B cell (primary cell): ENCODE data around the gene MRTFA. TPM values are rescaled to one million over a fixed set of nuclear protein-coding genes. Genes with fewer than 3 reads are reported as not detected.
A peak's percentile ranks its signal among the peaks of the same experiment; 100 is the strongest.

Experiments
- ATAC-seq: fragments of 200-7000 bp; cut with Tn5 transposase; one replicate; pipeline ENCODE4 v1.10.0; 2021; ENCODE audit warnings: low read depth, mild to moderate bottlenecking, moderate number of reproducible peaks, moderate library complexity
- CTCF ChIA-PET: fragments of 350-600 bp; sonication (Branson Sonifier 250); formaldehyde crosslinking; loops from one replicate; lab custom pipeline; 2021; ENCODE audit warnings: antibody characterized with exemption, inconsistent platforms; lab: Charles Lee
- POLR2A ChIA-PET: fragments of 350-600 bp; sonication (Branson Sonifier 250); formaldehyde crosslinking; loops from one replicate; lab custom pipeline; 2021; ENCODE audit warnings: antibody characterized with exemption; lab: Charles Lee
- DNase-seq: peaks from one replicate; pipeline ENCODE4 v3.0.0; 2013
- H2AFZ ChIP-seq: 2 replicates; pipeline ENCODE4 v1.6.1; 2012; ENCODE audit warnings: mild to moderate bottlenecking, low read depth, low read length; ENCODE audit not compliant: insufficient read depth, poor library complexity, severe bottlenecking
- H3K27ac ChIP-seq, 2 donors: 1 replicate in 1 of 2; 2 replicates in 1 of 2; pipeline ENCODE4 v1.5.1; 2012 to 2013; ENCODE audit warnings: low read length in 2 of 2, mild to moderate bottlenecking in 2 of 2, moderate library complexity in 1 of 2
- H3K27me3 ChIP-seq, 4 experiments: fragments of 200-600 bp in 1 of 4; sonication (generic) in 1 of 4; replicated peaks in 1 of 4; 1 replicate in 2 of 4; 2 replicates in 2 of 4; pipeline versions ENCODE4 v1.6.1 to v1.7.0; 2013 to 2016; ENCODE audit warnings: low read length in 3 of 4, mild to moderate bottlenecking in 2 of 4, mixed read lengths in 1 of 4, moderate library complexity in 1 of 4; ENCODE audit not compliant: insufficient read depth in 4 of 4, control insufficient read depth in 3 of 4; ENCODE audit errors: control extremely low read depth in 1 of 4
- H3K36me3 ChIP-seq, 2 experiments: replicated peaks in 1 of 2; 1 replicate in 1 of 2; 2 replicates in 1 of 2; pipeline versions ENCODE4 v1.6.1 to v1.7.1; 2013; ENCODE audit warnings: low read length in 1 of 2; ENCODE audit not compliant: insufficient read depth in 2 of 2, control insufficient read depth in 1 of 2; ENCODE audit errors: control extremely low read depth in 1 of 2, extremely low read depth in 1 of 2
- H3K4me1 ChIP-seq, 2 donors: fragments of 200-600 bp in 1 of 2; sonication (generic) in 1 of 2; 1 replicate in 1 of 2; 2 replicates in 1 of 2; pipeline versions ENCODE4 v1.5.1 to v1.6.1; 2013 to 2017; ENCODE audit warnings: low read length in 2 of 2; ENCODE audit not compliant: control insufficient read depth in 2 of 2, insufficient read depth in 2 of 2
- H3K4me2 ChIP-seq: replicated peaks from 2 replicates; pipeline ENCODE3; 2012; ENCODE audit warnings: mild to moderate bottlenecking, low read depth, low read length; ENCODE audit not compliant: poor library complexity, severe bottlenecking
- H3K4me3 ChIP-seq, 5 experiments: fragments of 200-600 bp in 1 of 5; sonication (generic) in 1 of 5; 1 replicate in 3 of 5; 2 replicates in 2 of 5; pipeline versions ENCODE4 v1.5.1 to v1.7.0; 2011 to 2016; ENCODE audit warnings: low read length in 4 of 5, mild to moderate bottlenecking in 4 of 5, low read depth in 2 of 5, control low read depth in 1 of 5, moderate library complexity in 1 of 5; ENCODE audit not compliant: insufficient read depth in 1 of 5; ENCODE audit errors: control extremely low read depth in 1 of 5, extremely low read depth in 1 of 5
- H3K79me2 ChIP-seq: fragments of 200-600 bp; sonication (generic); one replicate; pipeline ENCODE4 v1.6.0; 2016; ENCODE audit warnings: low read length; ENCODE audit not compliant: control insufficient read depth, insufficient read depth
- H3K9ac ChIP-seq: fragments of 200-600 bp; sonication (generic); 2 replicates; pipeline ENCODE4 v1.6.1; 2017; ENCODE audit warnings: mild to moderate bottlenecking, low read length, moderate library complexity
- H3K9me3 ChIP-seq, 3 donors: one replicate each; pipeline versions ENCODE4 v1.6.1 to v1.7.1; 2013; ENCODE audit warnings: low read length in 2 of 3; ENCODE audit not compliant: control insufficient read depth in 2 of 3, insufficient read depth in 1 of 3; ENCODE audit errors: control extremely low read depth in 1 of 3
- H4K20me1 ChIP-seq: 2 replicates; pipeline ENCODE4 v1.6.0; 2012; ENCODE audit warnings: mild to moderate bottlenecking, low read length; ENCODE audit not compliant: insufficient read depth, control insufficient read depth, poor library complexity, severe bottlenecking
- H3K27ac Mint-ChIP-seq: one replicate; pipeline ENCODE4 v1.8.0; 2021; ENCODE audit warnings: mixed read lengths
- H3K27me3 Mint-ChIP-seq: one replicate; pipeline ENCODE4 v1.8.0; 2021; ENCODE audit warnings: mixed read lengths
- H3K4me1 Mint-ChIP-seq: one replicate; pipeline ENCODE4 v1.8.0; 2021; ENCODE audit warnings: mixed read lengths
- H3K4me3 Mint-ChIP-seq: one replicate; pipeline ENCODE4 v1.8.0; 2021; ENCODE audit warnings: mixed read lengths
- H3K9me3 Mint-ChIP-seq: one replicate; pipeline ENCODE4 v1.8.0; 2022; ENCODE audit warnings: mixed read lengths; ENCODE audit not compliant: insufficient read depth
- CTCF ChIP-seq: fragments of 200-600 bp; IDR thresholded peaks from one replicate; pipeline ENCODE4 v1.8.0; 2022; ENCODE audit warnings: antibody characterized with exemption, mild to moderate bottlenecking
- EZH2 ChIP-seq: IDR thresholded peaks from 2 replicates; pipeline ENCODE4 v1.6.1; 2012; ENCODE audit warnings: borderline replicate concordance, low read depth, mild to moderate bottlenecking, moderate library complexity, low read length; ENCODE audit not compliant: insufficient read depth, poor library complexity, severe bottlenecking
- WGBS: methylation state at CpG from one replicate; pipeline ENCODE4 v1.1.5; 2013; ENCODE audit warnings: missing lambda C conversion rate; ENCODE audit not compliant: insufficient coverage; 5-methylcytosine and 5-hydroxymethylcytosine counted together
- intact Hi-C: fragments of 100-400 bp; cut with micrococcal nuclease; formaldehyde crosslinking; loops from one replicate; pipeline ENCODE4 v1.10.0; 2022
- polyA plus RNA-seq: library from polyadenylated mRNA; depleted of rRNA; stranded (reverse); fragments of >200 nt; gene quantifications from 2 replicates; pipeline ENCODE4 v1.2.3, GENCODE V29; 2012
- total RNA-seq, 2 donors: library from RNA; stranded (reverse); fragments of 120-200 nt in 1 of 2; gene quantifications; 1 replicate in 1 of 2; 2 replicates in 1 of 2; pipeline versions ENCODE4 v1.2.3 to v1.2.4, GENCODE V29; 2013 to 2022

Gene MRTFA
- total and polyA plus RNA-seq, 2 donors (not counting 1 experiment from before 2014, with no cell fraction given) = 28.9 to 82.6 TPM

- Mint-ChIP-seq H3K4me1 (peaks cover 23% of the 10 kb centered on the region), H3K27me3 (no peaks in the 10 kb centered on the region), H3K4me3 (no peak overlapping the region), H3K27ac (peak overlapping the region; percentile 63), H3K9me3 (no peaks in the 10 kb centered on the region)
- H3K9me3 ChIP-seq = no peaks in the 10 kb centered on the region
- H2AFZ ChIP-seq = no peak overlapping the region
- ATAC-seq (no peak), DNase-seq (no peak)
- POLR2A ChIA-PET = interaction anchor here (1.0 kb wide), 1 partner anchor 12 kb away, joined by 3 read pairs; no protein-coding TSS in a partner anchor
- TF ChIP-seq CTCF = no peak
- no peak for TF ChIP-seq EZH2
- H3K27me3 ChIP-seq = no peaks in the 10 kb centered on the region
- no peak overlapping the region for H3K9ac ChIP-seq
- H3K36me3 ChIP-seq = peaks cover 0 to 79% of the 10 kb centered on the region in 2 experiments
- CTCF ChIA-PET = no interaction called here
- no peak overlapping the region for H3K27ac ChIP-seq
- no peak overlapping the region for H3K4me3 ChIP-seq
- intact Hi-C loops = no loop called here
- peaks cover 27 to 28% of the 10 kb centered on the region in 2 donors for H3K4me1 ChIP-seq
- WGBS = 85% methylated on average over 19 of the region's 21 CpGs
- peaks cover 31% of the 10 kb centered on the region for H3K79me2 ChIP-seq
- H3K4me2 ChIP-seq = no peak overlapping the region
- peaks cover 13% of the 10 kb centered on the region for H4K20me1 ChIP-seq
Observed at GRCh38 chr22:40408718-40409612, 227.6 kb downstream of the MRTFA start.
